ENCODE results near the gene EDC3.
A peak's percentile ranks its signal among the peaks of the same experiment; 100 is the strongest.

EDC3 gene

GRCh38 chr15:74727727-74728126 lies 31.9 kb upstream of the EDC3 start:
- no peak for TF ChIP-seq CTCF (IDR thresholded peaks at IDR 0.05; ENCODE audit: insufficient read depth, low read depth, low read length, missing control alignments)
- DNase-seq (ENCODE audit: low read depth), result no peak
- no peak overlapping the region for H3K4me3 ChIP-seq (ENCODE audit: low read depth, low read length)

- DNase-seq (ENCODE audit: low read depth), result no peak
- H3K4me3 ChIP-seq (ENCODE audit: low read depth, low read length), result no peak overlapping the region
- TF ChIP-seq CTCF (IDR thresholded peaks at IDR 0.05; ENCODE audit: insufficient read depth, low read depth, low read length, missing control alignments), result no peak
Observed at GRCh38 chr15:74726774-74727164, 30.9 kb upstream of the EDC3 start.

DNA sequence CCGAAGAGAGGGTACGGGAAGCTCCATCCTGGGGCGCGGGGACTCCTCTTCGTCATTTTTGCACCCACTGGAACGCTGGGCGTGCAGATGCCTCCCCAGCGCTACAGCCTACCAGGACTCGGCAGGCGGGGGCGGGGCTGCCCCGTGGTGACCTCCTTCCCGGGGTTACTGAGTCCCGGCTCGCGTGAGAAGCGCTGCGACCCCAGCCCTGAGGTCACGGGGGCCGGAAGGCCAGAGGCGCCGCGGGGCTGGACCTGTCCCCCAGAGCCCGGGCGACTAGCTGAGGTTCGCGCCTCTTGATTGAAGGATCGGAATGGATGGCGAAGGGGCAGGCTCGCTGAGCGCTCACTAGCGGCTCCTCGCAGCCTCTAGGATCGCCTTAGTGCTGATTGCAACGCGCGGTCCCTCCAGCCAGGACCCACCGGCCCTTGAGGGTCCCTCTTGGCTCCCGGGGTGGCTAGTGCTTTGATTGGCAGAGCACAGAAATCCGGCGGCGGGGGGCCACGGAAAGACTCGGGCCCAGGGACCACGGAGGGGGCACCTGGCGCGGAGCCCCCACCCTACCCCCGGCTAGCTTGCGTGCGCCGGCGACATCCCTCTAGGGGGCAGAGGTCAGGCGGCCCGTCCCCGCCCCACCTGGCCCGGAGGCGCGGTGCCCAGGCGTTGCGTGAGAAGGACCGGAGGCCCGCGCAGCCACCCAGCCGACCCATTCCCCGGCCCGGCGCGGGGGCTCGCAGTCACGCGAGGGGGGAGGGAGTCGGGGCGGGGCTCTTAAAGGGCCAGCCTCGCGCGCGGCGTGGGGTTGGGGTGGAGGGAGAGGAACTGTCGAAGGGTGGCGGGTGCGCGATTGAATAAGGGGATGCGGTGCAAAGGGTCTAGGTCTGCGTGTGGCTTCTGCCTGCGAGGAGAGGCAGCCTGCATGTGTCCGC lies 30.3 kb upstream of the EDC3 start:
- peak; percentile 53 for DNase-seq (ENCODE audit: low read depth)
- no peak for TF ChIP-seq CTCF (IDR thresholded peaks at IDR 0.05; ENCODE audit: insufficient read depth, low read depth, low read length, missing control alignments)
- H3K4me3 ChIP-seq (ENCODE audit: low read depth, low read length), result peak overlapping the region; percentile 51

DNA sequence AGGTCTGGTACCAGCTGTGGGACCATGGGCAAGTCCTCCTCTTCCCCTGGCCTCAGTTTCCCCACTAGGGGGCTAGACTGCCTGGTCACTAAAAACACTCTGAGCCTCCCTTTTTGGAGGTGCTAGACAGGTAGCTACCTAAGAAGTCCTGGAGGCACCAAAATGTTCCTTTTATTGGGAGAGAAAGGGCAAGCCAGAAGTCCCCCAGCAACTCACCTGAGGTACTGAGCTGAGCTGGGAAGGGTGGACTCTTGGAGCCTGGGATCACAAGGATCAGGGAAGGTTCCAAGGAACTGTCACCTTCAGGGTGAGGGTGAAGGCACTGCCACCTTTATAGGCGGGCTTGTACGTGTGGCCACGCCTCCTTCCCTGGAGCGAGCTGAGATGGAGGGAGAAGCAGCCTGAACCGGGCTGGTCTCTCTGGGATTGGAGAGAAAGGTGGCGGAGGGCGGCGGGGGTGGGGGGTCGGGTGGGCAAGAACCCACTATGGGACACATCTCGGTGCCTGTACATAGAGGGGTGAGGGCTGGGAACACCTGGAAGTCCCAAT lies 29.5 kb upstream of the EDC3 start, which contains the start of gene CYP1A1:
TSS of gene CYP1A1 (minus strand) at position 304 of the 550 bp plus-strand sequence. CDS start 2,431 bp downstream, outside the sequence.
- TF ChIP-seq CTCF (IDR thresholded peaks at IDR 0.05; ENCODE audit: insufficient read depth, low read depth, low read length, missing control alignments), result no peak
- peak; percentile 7 for DNase-seq (ENCODE audit: low read depth)
- peak within 1 kb of the TSS; percentile 51 for H3K4me3 ChIP-seq (ENCODE audit: low read depth, low read length)

- no peak for TF ChIP-seq CTCF (IDR thresholded peaks at IDR 0.05; ENCODE audit: insufficient read depth, low read depth, low read length, missing control alignments)
- H3K4me3 ChIP-seq (ENCODE audit: low read depth, low read length), result no peak overlapping the region
- no peak for DNase-seq (ENCODE audit: low read depth)
Observed at GRCh38 chr15:74724570-74725224, 28.9 kb upstream of the EDC3 start.

- no peak for TF ChIP-seq CTCF (IDR thresholded peaks at IDR 0.05; ENCODE audit: insufficient read depth, low read depth, low read length, missing control alignments)
- no peak overlapping the region for H3K4me3 ChIP-seq (ENCODE audit: low read depth, low read length)
- DNase-seq (ENCODE audit: low read depth), result peak; percentile 34
Observed at GRCh38 chr15:74723754-74724334, 28.0 kb upstream of the EDC3 start.
